KMS-11 (cell line): ENCODE results near the gene SLFN12L.
"Not testable (repeated sequence)": the region's sequence is repeated elsewhere in the genome, so short reads cannot be mapped to it uniquely, and the experiment has no call there.

Source experiments
- H2AFZ ChIP-seq: fragments of 200-600 bp; sonication (generic); 2 replicates; pipeline ENCODE4 v1.6.1; 2016; ENCODE audit warnings: antibody characterized with exemption, mixed run types, low read depth
- H3K27ac ChIP-seq: fragments of 200-600 bp; sonication (generic); 2 replicates; pipeline ENCODE4 v1.6.1; 2016; ENCODE audit warnings: mild to moderate bottlenecking, mixed run types
- H3K27me3 ChIP-seq: fragments of 200-600 bp; sonication (generic); 2 replicates; pipeline ENCODE4 v1.6.1; 2017; ENCODE audit warnings: mild to moderate bottlenecking, low read depth, mixed run types, moderate library complexity; ENCODE audit not compliant: insufficient read depth
- H3K36me3 ChIP-seq: fragments of 200-600 bp; sonication (generic); 2 replicates; pipeline ENCODE4 v1.6.1; 2017; ENCODE audit warnings: mild to moderate bottlenecking, mixed run types; ENCODE audit not compliant: insufficient read depth
- H3K4me1 ChIP-seq: fragments of 200-600 bp; sonication (generic); 2 replicates; pipeline ENCODE4 v1.6.1; 2016; ENCODE audit warnings: mild to moderate bottlenecking, low read depth, mixed run types; ENCODE audit not compliant: poor library complexity, severe bottlenecking
- H3K4me2 ChIP-seq: fragments of 200-600 bp; sonication (generic); 2 replicates; pipeline ENCODE4 v1.7.0; 2016; ENCODE audit warnings: mild to moderate bottlenecking, mixed run types
- H3K4me3 ChIP-seq: fragments of 200-600 bp; sonication (generic); IDR thresholded peaks from 2 replicates; pipeline ENCODE4 v1.6.1; 2017; ENCODE audit warnings: low read depth, low read length, mixed read lengths; ENCODE audit not compliant: insufficient read depth
- H3K79me2 ChIP-seq: fragments of 200-600 bp; sonication (generic); 2 replicates; pipeline ENCODE4 v1.6.1; 2016; ENCODE audit warnings: low read depth, mixed run types; ENCODE audit not compliant: insufficient read depth
- H3K9ac ChIP-seq: fragments of 200-600 bp; sonication (generic); 2 replicates; pipeline ENCODE4 v1.6.1; 2016; ENCODE audit warnings: mild to moderate bottlenecking, mixed run types
- H4K20me1 ChIP-seq: fragments of 200-600 bp; sonication (generic); 2 replicates; pipeline ENCODE4 v1.6.1; 2016; ENCODE audit warnings: mild to moderate bottlenecking, mixed run types; ENCODE audit not compliant: insufficient read depth
- CTCF ChIP-seq: fragments of 200-600 bp; sonication (generic); conservative IDR thresholded peaks from 2 replicates; pipeline ENCODE4 v1.6.1; 2017; ENCODE audit warnings: low read depth, mild to moderate bottlenecking, antibody characterized with exemption, low read length, moderate library complexity, mixed read lengths

Gene SLFN12L

GRCh38 chr17:35568561-35568960 is 31.1 kb upstream of the SLFN12L start:
- peak overlapping the region; percentile 70; the same call in 1 of the 2 replicates for H3K9ac ChIP-seq
- H3K4me3 ChIP-seq: no peak overlapping the region
- TF ChIP-seq CTCF: no peak
- H3K4me1 ChIP-seq: peaks cover 16% of the 10 kb centered on the region
- peak overlapping the region; percentile 49 for H3K27ac ChIP-seq
- peaks cover 27% of the 10 kb centered on the region; the same call in 1 of the 2 replicates for H3K79me2 ChIP-seq
- H3K27me3 ChIP-seq: no peaks in the 10 kb centered on the region
- peak overlapping the region; percentile 93; the same call in 1 of the 2 replicates for H2AFZ ChIP-seq
- no peaks in the 10 kb centered on the region for H4K20me1 ChIP-seq
- no peaks in the 10 kb centered on the region for H3K36me3 ChIP-seq
- peak overlapping the region; percentile 87 for H3K4me2 ChIP-seq

- H3K4me3 ChIP-seq: no peak overlapping the region
- H3K4me1 ChIP-seq: peaks cover 16% of the 10 kb centered on the region
- no peaks in the 10 kb centered on the region for H3K27me3 ChIP-seq
- H3K4me2 ChIP-seq: no peak overlapping the region
- no peak overlapping the region for H3K9ac ChIP-seq
- peaks cover 25% of the 10 kb centered on the region; the same call in 1 of the 2 replicates for H3K79me2 ChIP-seq
- H4K20me1 ChIP-seq: no peaks in the 10 kb centered on the region
- no peak for TF ChIP-seq CTCF
- no peak overlapping the region for H2AFZ ChIP-seq
- H3K27ac ChIP-seq: no peak overlapping the region
- no peaks in the 10 kb centered on the region for H3K36me3 ChIP-seq
Measured at GRCh38 chr17:35566968-35567367, 29.5 kb upstream of the SLFN12L start.

- H3K4me3 ChIP-seq, H3K4me2 ChIP-seq, H3K27me3 ChIP-seq, H3K27ac ChIP-seq, H3K9ac ChIP-seq, H3K79me2 ChIP-seq, H4K20me1 ChIP-seq, H2AFZ ChIP-seq, H3K36me3 ChIP-seq, H3K4me1 ChIP-seq: not testable (repeated sequence)
Measured at GRCh38 chr17:35563181-35563580, 25.7 kb upstream of the SLFN12L start.

DNA sequence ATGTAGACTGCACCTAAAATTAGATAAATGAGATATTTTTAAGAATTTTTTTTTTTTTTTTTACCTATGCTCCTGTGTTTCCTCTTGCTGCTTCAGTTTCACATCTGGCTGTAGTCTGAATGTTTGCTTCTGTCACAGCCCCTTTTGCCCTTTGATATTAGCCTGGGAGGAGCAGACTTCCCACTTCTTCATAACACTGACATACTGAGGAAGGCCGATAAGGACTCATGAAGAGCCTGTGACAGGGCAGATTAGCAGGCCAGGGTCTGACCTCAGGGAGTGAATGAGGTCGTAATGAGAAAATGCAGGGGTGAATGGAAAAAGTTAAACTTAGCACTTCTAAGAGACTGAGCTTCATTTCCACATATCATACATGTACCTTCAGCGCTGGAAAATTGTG is 23.2 kb upstream of the SLFN12L start, which contains the start of gene SLFN14:
Gene SLFN14 (minus strand): TSS at position 117 of the 400 bp plus-strand sequence. CDS start 2,757 bp downstream, outside the sequence.
- Histone ChIP-seq H3K27ac (no peak within 1 kb of the TSS), H3K4me3 (no peak within 1 kb of the TSS), H2AFZ (no peak within 1 kb of the TSS), H3K4me2 (no peak within 1 kb of the TSS), H3K4me1 (no peaks in the 10 kb centered on the region), H3K27me3 (no peaks in the 10 kb centered on the region), H3K9ac (no peak within 1 kb of the TSS), H3K36me3 (no peaks in the 10 kb centered on the region), H3K79me2 (no peaks in the 10 kb centered on the region), H4K20me1 (no peaks in the 10 kb centered on the region)
- no peak for TF ChIP-seq CTCF

- Histone ChIP-seq H3K27ac (no peak overlapping the region), H3K4me1 (no peaks in the 10 kb centered on the region), H3K9ac (no peak overlapping the region), H3K4me2 (no peak overlapping the region), H3K36me3 (no peaks in the 10 kb centered on the region), H3K27me3 (no peaks in the 10 kb centered on the region), H3K79me2 (no peaks in the 10 kb centered on the region), H4K20me1 (no peaks in the 10 kb centered on the region), H3K4me3 (no peak overlapping the region), H2AFZ (no peak overlapping the region)
- TF ChIP-seq CTCF: no peak
Measured at GRCh38 chr17:35559495-35560210, 22.2 kb upstream of the SLFN12L start.
